NCI-H1092 treated with DMSO at 0.1 percent for 48 hours (cell line): ENCODE data around the gene SMAD9.
"Not testable (repeated sequence)": the region's sequence is repeated elsewhere in the genome, so short reads cannot be mapped to it uniquely, and the experiment has no call there.

Experiments used
- DNase-seq: peaks from one replicate; lab custom pipeline; 2025; lab: John Stamatoyannopoulos, UW

SMAD9 gene

DNA sequence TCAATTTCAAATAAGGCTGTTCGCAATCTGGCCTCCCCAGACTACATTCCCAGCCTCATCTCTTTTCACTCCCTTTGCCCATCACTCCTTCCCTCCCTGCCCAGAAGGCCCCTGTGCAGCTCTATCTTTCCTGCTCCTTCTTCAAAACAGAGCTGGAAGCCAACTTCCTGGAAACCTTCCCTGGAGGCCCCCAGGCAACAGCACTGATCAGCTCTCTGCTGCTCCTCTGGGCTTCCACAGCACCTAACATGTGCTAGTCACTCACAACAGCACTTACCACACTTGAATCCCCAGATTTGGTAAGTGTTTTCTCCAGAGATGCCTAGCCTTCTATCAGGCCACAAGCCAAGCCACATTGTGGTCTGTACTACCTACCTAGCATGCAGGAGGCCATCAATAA is 9.5 kb downstream of the SMAD9 start:
- no peak for DNase-seq

DNA sequence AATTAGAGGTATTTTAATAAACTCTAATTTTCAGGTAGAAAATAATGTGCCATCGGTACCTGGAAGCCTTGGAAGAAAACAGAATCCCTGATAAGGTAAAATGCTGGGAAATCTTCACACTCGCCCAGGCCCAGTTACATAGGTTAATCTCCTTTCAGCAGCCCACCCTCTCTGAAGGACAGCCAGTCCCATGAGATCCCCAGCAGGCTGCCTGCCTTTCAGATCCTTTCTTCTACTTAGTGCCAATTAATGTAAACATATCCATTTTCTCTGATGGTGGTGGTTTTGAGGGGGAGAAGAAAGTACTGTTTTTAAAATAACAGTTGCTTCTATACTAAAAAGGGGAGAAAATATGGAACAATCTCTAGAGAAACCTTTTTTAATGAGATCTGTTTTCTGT is 12.2 kb downstream of the SMAD9 start:
- DNase-seq, result peak; percentile 20

DNA sequence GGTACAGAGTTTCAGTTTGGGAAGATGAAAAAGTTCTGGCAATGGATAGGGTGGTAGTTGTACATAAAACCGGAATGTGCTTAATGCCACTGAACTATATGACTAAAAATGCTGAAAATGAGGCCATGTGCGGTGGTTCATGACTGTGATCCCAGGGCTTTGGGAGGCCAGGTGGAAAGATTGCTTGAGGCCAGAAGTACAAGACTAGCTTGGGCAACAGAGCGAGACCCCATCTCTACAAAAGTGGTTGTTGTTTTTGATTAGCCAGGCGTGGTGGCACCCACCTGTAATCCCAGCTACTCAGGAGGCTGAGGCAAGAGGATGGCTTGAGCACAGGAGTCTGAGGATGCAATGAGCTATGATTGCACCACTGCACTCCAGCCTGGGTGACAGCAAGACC is 12.8 kb downstream of the SMAD9 start:
- DNase-seq, result no peak

DNA sequence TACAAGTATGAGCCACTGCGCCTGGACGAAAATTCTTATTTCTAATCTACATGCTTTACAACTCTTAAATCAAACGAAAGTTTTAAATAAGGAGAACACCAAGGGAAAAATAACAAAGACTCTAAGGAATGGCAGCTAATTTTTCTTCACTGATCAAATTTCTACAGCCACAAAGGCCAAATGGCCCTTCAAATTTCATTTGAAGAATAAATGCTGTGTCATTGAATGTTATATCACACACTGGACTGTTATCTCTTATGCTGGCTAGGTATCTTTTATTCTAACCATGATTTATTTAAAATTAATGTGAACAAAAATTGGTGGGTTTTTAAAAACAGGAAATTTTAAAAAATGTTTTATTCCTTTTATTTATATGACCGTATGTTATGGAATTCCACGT is 14.1 kb downstream of the SMAD9 start:
- no peak for DNase-seq

DNA sequence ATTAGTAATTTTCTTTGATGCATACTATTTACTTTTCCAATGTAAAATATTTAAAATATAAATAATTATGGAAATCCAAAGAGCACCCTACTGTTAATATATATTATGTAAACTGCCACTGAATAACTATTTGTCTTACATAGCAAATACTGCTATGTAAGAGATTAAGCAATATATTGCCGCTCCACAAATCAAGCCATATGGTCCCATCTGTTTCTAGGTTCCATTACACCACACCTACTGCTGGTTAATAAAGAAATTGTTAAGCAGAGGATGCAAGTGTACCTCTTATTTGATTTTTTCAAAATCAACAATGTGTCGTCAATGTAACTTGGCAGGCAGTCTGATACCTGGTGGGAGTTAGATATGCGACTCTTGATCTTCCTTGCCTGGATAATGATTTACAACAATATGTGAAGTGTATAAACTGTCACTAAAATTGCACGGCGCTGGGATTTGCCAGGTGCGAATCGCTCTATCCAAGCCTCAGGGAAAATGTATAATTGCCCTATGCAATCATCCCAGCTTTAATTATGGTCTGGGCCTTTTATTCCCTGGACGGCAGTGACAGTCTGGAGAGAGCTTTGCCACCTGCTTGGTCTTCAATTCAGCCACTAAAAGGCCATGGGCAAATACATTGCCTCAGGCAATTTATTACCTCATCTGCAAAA is 16.0 kb downstream of the SMAD9 start:
- DNase-seq, result peak; percentile 99

DNA sequence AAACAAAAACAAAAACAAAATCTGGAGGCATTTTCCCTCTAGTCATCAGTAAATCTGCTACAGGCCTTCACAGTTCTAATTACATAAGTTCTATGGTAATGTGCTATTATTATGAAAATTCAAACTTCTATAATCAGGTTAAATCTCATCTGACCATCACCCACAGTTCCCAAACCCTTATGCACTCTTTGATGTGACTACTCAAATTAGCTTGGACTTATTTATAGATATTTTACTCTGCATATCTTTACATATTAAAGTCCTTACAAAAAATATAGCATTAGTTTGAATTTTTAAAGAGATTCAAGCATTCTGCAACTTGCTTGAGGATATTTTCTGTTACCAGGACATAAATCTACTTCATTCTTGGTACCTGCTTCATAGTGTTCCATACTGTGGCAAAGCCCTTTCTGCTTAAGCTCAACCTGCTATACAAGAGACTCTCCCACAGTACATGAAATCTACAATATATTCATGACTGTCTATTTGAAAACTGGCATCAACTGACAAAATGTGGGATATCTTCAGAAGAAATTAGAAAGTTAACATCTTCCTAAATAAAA is 22.9 kb downstream of the SMAD9 start:
- no peak for DNase-seq

DNA sequence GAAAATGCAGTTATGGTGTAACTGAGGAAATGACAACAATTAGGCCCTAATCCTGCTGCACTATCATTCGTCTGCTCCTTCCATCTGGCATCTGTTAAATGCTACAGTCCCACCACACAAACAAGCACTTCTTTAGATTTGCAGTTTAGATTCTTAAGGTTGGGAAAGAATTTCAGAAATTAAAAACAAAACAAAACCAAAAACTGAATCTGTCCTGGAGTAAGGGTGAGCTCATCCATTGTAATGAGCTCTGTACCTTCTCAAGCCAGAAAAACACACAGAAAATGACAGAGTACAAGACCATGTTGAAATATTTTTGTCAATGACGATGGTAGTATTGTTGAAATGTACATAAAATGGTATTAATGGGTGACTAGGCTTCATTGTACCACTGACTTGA is 28.3 kb downstream of the SMAD9 start:
- no peak for DNase-seq

DNA sequence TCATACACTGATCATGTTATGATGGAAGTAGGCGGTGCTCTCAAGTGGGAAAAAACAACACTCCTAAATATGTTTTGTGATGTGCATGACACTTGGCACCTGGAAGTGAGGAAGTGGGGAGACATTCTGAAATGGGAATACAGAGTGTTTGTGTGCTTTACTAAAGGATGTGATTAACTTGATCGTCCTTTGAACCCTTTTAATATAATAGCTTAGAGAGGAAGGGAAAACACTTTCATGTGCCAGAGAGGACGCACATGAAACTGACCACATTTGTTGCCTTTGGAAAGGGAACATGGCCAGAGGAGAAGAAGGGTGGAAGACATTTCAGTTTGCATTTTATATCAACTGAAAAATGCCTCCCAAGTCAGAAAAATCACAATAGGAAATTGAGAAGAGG is 31.4 kb downstream of the SMAD9 start:
- peak; percentile 24 for DNase-seq

DNA sequence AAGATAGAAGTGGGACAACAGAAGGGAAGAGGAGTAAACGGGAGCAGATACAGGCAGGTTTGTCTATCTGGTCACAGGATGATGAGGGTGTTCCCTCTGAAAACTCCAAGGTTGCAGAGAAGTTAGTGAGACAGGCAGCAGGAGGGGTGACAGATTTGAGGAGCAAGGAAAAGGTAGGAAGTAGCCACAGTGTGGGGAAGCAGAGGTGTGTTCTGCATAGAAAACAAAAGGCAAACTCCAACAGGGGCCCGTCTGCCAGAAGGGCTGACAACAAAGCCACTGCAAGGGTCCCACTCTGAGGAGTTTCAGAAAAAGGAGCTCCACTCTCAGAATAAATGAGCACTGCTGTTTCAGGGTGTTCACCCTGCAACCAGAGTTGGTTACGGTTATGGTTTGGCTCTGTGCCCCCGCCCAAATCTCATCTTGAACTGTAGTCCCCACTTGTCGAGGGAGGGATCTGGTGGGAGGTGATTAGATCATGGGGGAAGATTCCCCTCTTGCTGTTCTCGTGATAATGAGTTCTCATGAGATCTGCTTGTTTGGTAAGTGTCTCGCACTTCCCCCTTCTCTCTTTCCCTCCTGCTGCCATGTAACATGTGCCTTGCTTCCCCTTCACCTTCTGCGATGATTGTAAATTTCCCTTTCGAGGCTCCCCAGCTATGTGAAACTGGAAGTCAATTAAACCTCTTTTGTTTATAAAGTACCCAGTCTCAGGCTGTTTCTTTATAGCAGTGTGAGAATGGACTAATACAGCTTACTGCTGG is 32.1 kb downstream of the SMAD9 start:
- DNase-seq, result no peak

DNA sequence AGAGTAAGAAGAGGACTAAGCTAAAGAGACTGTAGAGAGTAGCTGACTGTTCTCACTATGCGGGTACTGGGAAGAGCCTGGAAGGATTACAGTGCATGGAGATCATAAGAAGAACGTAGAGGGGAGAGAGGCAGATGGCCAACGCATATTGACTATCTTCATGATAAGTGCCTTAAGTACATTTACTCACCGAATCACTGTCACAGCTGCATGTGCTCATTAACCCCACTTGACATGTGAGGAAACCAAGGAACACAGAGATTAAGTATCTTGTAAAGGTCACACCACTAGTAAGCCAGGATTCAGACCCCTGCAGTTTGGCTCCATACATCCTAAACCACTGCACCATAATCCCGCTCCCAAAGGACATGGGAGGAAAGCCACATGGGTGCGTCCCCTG is 34.1 kb downstream of the SMAD9 start:
- DNase-seq, result peak; percentile 45

DNA sequence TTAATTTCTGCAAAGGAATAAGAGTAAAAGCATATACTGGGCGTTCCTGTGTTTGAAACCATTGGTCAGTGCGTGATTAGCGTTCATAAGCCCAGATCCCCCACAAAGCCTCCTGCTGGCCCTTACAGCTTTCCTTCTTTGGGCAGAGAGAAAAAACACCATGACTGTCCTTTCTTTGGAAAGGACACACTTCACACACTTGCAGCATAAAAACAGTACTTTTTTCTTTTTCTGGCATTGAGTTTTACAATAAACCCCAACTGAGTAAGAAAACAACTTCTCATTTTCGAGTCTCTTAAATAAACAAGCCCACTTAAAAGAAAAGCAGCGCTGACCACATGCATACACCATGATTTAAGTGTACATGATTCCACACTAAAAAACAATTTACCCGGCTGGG is 35.8 kb downstream of the SMAD9 start:
- no peak for DNase-seq

DNA sequence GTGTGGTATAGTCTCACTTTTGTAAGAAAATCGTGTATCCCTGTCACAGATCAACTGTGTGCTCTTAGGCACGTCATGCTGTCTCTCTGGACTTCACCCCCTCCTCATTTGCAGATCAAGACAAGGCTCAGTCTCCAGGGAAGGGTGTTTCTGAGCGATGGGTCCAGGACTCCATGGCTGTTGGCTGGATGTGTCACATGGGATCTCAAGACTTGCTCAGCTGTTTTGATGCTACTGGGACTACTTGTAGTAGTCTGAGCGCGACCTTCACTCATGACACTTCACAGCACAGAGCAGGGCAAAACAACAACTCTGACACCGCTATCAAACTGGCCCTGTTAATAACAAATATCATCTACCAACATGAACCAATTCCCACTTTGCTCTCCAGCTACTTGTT is 36.2 kb downstream of the SMAD9 start:
- no peak for DNase-seq

DNA sequence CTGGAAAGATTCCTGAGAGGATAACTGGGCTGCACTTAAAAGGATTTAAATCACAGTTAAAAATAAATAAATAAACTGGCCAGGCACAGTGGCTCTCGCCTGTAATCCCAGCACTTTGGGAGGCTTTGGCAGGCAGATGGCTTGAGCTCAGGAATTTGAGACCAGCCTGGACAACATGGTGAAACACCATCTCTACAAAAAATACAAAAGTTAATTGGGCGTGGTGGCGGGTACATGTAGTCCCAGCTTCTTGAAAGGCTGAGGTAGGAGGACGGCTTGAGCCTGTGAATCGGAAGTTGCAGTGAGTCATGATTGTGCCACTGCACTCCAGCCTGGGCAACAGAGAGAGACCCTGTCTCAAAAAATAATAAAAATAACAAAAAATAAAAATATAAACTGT is 36.6 kb downstream of the SMAD9 start:
- not testable (repeated sequence) for DNase-seq

DNA sequence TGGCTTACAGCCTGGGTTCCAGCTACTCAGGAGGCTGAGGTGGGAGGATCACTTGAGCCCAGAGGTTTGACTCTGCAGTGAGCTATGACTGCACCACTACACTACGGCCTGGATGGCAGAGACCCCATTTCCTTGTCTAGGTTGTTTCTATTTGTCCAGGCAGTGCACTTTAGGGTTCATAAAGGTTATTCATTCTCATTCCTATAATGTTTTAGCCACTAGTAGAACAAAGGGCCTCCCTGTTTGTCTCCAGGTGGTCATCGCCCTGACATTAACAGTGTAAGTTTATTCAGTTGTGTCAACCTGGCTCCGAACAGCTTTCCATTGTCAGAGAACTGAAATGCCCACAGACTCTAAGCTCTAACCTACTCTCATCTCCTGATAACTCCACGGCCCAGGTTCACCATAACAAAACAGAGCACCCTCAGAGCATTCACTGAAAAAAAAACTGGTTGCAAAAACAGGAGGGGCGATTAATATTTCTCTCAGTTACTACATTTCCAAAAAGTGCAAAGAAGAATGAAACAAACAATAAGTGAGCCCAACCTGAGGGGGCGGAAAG is 37.1 kb downstream of the SMAD9 start:
- DNase-seq, result no peak

DNA sequence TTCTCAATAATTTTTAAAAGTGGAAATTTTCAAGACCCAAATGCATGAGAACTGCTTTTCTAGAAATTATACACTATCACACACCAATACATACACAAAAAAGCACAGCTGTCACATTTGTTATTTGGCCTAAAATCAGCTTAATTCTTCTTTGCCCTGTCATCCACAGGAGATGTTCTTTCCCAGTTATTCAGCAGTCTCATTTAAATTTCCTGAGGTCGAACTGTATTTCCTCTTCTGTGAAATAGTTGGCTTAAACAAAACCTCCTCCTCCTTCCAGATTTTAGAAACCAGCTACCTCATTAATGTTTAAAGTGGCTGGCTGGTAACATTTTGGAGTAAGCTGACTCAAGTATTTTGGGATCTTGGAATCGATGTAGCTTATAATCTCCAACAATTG is 39.1 kb downstream of the SMAD9 start:
- DNase-seq, result no peak

DNA sequence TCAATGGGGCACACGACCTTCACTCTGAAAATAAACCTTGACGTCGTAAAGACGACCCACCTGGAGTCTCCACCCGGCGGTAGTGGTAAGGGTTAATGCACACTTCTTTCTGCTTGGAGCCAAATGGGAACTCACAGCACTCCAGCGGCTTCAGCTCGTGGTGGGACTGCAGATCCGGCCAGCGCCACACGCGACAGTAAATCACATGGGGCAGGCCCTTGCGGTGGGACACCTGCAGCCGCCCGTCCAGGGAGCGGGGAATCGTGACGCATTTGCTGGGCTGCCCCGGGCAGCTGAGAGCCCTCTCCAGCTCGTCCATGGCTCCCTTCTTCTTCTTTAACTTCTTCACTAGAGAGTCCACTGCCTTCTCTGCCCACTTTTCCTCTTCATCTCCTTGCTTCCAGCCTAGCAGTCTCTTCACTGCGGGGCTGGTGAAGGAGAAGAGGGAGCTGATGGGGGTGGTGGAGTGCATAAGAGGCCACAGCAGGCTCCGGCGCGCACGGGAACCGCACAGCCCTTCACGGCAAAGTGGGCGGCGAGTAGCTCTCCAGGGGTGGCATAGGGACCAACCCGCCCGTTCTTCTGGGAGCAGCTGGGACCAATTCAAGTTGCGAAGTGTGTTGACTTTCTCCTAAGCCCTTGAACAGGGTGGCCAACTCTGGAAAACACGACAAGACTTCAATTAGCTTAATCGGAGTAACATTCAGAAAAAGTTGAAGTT is 40.7 kb downstream of the SMAD9 start:
- DNase-seq, result no peak

DNA sequence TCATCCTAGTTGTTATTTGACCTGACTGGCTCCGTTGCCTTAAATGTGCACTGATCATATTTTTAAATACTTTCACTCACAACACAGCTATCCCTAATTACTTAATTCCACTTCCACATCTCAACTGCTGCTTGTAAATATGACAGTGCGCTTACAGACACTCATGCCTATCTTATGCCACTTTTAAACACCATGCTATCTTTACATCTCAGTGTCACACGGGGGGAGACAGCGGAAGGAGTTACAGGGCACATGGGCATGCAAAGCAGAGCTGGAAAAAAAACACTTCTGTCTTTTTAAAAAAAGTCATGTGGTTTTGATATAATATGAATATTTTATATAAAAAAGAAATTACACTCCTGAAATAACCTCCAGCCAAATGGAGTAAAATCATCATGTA is 44.1 kb downstream of the SMAD9 start:
- DNase-seq, result no peak

DNA sequence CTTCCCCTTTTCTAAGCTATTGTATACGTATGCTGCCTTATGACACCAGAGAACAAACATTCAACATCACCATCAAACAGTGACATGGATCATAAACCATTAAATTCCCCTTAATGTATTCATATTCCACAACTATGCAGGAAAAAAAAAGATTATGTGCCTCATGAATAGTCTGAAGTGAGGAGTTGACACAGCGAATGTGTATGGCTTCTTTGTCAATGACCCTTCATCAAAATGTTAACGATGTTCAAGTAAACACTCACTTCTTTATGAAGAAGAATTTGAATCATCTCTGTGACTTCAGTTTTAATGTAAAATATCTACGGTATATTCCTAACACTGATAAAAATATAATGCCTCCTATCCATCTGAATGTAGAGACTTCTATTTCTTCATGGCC is 44.6 kb downstream of the SMAD9 start:
- peak; percentile 53 for DNase-seq

DNA sequence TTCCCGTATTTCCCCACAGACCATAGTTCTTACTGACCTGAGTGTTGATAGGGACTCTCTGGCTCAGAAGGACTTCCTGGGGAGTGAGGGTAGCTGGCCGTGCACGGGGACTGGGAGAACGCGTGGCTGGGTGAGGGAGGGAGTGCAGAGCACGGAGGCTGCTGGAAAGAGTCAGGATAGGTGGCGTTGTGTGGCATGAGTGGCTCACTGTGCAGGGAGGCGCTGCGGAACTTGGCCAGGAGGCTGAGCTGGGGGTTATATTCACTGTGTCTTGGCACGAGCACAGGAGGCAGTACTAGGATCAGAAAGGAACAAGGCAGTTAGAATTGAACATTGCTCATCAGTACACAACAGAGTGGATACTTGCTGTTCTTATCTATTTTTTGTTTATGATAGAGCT is 47.4 kb downstream of the SMAD9 start:
- DNase-seq, result peak; percentile 13

DNA sequence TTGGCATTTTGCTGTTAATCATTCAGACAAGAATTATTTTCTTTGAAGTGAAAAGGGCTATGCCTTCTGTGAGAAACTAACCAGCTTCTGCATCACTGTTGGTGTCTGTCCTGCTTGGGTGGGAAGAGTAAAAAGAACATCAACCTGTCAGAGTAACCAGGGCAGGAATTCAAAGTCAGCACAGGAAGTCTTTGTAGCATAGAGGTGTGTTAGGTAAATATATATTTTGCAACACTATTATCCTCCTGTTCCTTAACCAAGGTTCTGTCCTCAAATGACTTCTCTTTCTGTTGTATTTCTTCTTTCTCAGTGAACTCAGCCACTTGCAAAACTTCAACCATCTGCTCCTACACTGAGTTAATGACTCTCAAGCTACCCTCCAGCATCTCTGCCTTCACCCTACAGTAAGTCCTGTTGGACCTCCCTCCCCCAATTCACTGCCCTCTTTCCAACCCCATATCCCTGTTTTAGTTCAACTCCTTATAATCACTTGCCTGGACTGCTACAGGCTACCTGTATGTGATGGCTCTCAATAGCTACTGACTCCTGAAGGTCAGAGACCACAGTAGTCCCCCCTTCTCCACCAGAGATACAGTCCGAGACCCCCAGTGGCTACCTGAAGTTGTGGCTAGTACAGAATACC is 49.9 kb downstream of the SMAD9 start:
- no peak for DNase-seq

DNA sequence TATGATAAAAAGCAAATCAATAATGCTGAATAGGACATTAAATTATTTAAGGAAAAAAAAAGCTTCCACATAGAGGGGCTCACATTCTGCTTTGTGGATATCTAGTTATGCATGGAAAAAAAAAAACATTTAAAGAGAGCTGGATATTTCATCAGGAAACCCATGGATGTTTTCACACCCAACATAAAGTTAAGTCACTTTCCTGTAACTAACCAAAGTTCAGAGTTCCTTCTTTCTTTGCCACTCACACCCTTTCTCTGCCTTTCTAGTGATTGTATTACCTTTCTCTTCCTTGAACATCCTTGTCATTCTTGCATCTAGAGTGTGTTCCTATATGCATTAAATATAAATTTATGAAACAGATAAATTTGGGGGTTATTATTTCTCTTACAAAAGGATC is 53.8 kb downstream of the SMAD9 start:
- no peak for DNase-seq

DNA sequence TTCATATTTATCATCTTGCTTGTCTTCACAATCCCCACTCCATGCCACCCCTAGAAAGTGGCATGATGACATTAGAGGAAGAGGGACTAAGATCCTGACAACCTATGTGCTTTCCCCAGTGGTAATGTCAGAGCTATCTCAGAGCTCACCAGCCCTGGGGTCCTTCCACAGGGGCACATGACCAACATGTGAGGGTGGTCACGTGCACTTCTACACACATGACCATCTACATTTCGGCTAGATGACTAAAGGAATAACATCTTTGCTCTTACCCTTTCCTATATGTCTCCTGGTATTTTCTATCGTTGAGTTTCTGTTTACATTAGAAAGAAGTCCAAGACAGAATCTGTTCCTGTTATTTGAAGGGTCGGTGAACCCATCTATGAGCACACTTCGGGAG is 54.8 kb downstream of the SMAD9 start:
- no peak for DNase-seq
